Measurements from ENCODE around the gene ANAPC2.
"Not testable (repeated sequence)": the region's sequence is repeated elsewhere in the genome, so short reads cannot be mapped to it uniquely, and the experiment has no call there.

Gene ANAPC2

GRCh38 chr9:137145731-137146526 lies 42.4 kb downstream of the ANAPC2 start:
- no peak for DNase-seq (ENCODE audit: low spot score)

DNA sequence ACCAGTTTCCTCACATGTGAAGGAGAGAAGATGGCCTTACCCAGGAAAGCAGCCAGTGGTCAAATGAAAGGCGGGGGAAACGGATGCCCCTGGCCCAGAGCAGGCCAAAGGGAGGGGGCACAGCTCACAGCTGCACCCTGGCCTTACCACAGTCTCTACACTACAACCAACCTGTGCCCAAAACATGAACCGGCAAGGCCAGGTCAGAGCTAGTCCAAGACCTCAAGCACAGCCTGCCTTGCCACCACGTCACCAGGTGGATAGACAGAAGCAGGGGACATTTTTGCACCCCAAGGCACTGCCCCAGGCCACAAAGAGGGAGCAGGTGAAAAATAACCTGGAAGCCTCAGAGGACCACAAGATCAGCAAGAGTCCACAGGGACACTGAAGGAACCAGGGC lies 44.9 kb downstream of the ANAPC2 start:
- no peak for DNase-seq (ENCODE audit: low spot score)

GRCh38 chr9:137141976-137142936 lies 46.1 kb downstream of the ANAPC2 start:
- DNase-seq (ENCODE audit: low spot score), result no peak

DNA sequence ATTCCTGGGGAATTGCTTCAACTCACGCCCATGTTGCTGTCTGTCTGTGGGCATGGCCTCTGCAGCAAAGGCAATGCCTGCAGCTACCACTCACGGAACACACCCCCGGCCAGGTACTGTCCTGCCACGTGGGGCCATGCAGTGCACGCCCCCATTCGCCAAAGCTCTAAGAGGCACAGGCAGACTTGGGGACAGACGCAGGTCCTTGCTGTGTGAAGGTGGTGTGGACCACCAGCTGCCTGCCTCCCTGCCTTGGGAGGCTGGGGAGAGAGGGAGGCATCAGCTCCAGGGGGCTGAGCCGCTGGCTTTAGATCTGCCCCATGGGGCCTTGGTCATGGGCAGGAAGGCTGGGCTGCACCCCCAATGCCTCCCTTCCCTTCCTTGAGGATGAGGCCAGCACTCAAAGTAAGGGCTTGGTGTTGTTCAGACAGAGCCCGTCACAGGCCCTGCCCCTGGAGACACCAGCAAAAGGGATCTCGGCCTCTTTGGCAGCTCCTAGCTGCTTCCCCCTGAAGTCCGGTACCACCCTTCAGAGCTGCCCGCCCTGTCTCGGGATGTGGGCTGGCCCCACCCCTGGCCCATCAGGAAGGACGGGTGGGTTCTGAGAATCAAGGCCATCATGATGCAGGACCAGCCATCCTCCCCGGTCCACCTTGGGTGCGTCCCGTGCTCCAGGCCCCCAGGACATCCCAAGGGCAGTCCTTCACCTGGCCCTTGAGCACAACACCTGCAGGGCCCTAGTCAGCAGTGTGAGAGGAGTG lies 47.1 kb downstream of the ANAPC2 start:
- DNase-seq (ENCODE audit: low spot score), result no peak

- DNase-seq (ENCODE audit: low spot score), result no peak
Observed at GRCh38 chr9:137140151-137141012, 48.0 kb downstream of the ANAPC2 start.

DNA sequence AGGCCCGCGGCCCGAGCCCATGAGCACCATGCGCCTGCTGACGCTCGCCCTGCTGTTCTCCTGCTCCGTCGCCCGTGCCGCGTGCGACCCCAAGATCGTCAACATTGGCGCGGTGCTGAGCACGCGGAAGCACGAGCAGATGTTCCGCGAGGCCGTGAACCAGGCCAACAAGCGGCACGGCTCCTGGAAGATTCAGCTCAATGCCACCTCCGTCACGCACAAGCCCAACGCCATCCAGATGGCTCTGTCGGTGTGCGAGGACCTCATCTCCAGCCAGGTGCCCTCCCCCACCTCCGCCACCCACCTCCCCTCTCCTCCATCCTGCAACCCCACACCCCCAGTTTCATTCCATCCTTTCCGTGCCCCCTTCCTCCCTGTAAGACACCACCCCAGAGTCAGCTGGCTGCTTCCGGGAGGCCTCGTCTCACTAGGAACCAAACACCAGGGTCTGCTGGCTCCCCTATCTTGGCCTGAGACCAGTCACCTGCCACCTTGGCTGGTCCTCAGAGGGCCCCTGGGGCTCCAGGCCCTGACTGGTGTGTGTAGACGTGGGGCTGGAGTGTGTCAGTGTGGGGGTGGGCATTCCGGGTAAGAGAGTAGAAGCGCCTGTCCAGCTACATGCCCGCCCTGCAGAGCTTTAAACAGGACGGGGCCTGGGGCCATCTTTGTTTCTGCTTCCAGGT lies 48.8 kb downstream of the ANAPC2 start:
- DNase-seq (ENCODE audit: low spot score), result no peak

- DNase-seq (ENCODE audit: low spot score), result no peak
Observed at GRCh38 chr9:137138722-137139467, 49.5 kb downstream of the ANAPC2 start, which contains the start of gene GRIN1. TSS of gene GRIN1 (plus strand) at chr9:137139154. CDS start at chr9:137139487, 333 bp downstream.

- DNase-seq (ENCODE audit: low spot score), result no peak
Observed at GRCh38 chr9:137138058-137138721, 50.2 kb downstream of the ANAPC2 start.

GRCh38 chr9:137136881-137137607 lies 51.3 kb downstream of the ANAPC2 start:
- DNase-seq (ENCODE audit: low spot score), result no peak

GRCh38 chr9:137136261-137136880 lies 52.0 kb downstream of the ANAPC2 start:
- no peak for DNase-seq (ENCODE audit: low spot score)

GRCh38 chr9:137135154-137135553 lies 53.2 kb downstream of the ANAPC2 start:
- not testable (repeated sequence) for DNase-seq (ENCODE audit: low spot score)

DNA sequence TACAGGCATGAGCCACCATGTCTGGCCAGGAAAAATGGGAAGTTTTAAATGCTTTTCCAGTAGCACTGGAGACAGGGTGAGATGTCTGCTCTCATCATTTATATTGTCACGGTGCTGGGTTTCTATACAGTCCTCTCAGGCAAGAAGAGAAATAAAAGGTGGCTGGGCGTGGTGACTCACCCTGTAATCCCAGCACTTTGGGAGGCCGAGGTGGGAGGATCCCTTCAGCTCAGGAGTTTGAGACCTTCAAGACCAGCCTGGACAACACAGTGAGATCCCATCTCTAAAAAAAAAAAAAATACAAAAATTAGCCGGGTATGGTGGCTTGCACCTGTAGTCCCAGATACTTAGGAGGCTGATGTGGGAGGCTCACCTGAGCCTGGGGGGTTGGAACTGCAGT lies 54.2 kb downstream of the ANAPC2 start:
- no peak for DNase-seq (ENCODE audit: low spot score)

DNA sequence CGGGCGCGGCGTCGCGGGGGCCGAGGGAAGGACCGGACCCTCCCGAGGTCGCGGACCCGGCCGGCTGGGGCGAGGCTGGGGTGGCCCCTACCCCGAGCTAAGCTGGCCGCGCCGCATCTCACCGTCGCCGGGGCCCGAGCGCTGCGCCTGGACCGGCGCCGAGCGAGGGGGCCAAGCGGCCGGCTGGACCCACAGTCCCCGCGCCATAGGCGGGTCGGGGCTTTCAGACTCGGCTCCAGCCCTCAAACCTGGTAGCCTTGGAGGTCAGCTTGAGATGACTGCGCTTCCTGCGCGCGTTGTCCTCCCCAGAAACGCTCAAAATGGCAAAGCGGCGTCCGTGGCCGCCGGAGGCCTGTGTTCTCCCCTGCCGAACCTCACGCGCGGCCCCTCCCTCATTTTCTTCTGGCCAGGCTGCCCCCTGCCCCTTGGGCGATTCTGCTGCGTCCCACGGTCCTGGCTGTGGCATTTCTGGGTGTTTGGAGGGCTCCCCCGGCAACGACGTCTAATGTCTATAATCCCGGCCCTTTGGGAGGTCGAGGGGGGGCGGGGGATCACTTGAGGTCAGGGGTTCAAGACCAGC lies 58.1 kb downstream of the ANAPC2 start:
- no peak for DNase-seq (ENCODE audit: low spot score)

- DNase-seq (ENCODE audit: low spot score), result peak; percentile 91
Observed at GRCh38 chr9:137129456-137130175, 58.7 kb downstream of the ANAPC2 start.

DNA sequence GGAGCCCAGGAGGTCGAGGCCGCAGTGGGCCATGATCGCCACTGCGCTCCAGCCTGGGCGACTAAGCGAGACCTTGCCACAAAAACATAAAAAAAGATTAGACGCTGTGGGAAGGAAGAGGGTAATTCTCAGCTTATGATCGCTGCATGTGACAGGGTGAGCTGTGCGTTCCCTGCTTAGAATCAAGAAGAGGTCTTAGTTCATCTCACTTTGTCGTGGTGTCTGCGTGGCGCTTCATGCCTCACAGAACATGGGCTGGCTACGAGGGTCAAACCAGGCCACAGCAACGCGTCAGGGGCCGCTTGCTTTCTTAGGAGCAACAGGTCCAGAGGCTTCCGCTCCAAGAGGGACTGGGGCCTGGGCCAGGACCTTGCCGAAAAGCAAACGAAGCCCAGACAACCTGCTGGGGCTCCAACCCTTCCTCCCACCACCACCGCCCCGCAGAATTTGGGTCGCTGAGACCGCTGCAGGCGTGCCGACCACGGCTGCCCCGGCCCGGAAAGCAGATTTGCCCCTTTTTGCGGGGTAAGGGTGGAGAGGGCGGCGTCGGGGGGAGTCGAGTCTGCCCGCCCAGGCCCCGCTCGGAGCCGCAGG lies 59.4 kb downstream of the ANAPC2 start:
- DNase-seq (ENCODE audit: low spot score), result no peak

DNA sequence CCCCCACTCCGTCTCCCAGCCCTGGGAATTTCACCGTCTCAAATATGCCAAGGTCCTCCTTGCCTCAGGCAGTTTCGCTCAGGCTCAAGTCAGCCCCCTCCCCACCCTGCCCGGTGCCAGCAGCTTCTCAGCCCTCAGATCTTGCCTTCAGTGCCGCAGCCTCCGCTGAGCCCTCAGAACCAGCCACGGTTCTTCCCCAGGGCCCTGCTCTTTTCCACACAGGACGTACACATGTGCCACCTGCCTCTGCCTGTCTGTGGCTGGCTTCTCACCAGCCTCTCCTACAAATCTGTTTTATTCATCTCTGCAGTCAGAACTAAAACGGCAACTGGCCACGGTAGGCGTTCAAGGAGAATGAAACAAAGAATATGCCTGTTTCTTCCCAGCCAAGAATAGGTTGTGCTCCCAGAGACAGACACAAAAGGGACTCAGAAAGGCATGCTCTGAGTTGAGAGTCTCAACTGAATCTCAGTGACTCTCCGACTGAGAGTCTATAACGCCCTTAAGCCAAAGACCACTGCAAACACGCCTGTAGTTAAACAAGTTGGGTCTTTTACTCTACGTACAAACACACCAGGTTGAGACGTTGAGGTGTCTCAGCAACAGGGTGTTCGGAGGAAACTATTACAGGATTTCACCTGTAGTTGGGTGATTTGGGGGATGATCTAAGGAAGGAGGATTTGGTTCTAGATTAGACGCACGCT lies 60.0 kb downstream of the ANAPC2 start:
- no peak for DNase-seq (ENCODE audit: low spot score)
